GM23338 (cell line): ENCODE results near the gene CSRNP3. TPM values are rescaled to one million over a fixed set of nuclear protein-coding genes. Genes with fewer than 3 reads are reported as not detected.

Source experiments
- ATAC-seq: fragments of 200-7000 bp; cut with Tn5 transposase; 3 replicates; pipeline ENCODE4 v1.9.1; 2020
- DNase-seq: peaks from one replicate; pipeline ENCODE4 v3.0.0-alpha.2; 2015; ENCODE audit warnings: low spot score
- H2AFZ ChIP-seq: fragments of 200-600 bp; sonication (generic); 2 replicates; pipeline ENCODE4 v1.8.0; 2016; ENCODE audit warnings: antibody characterized with exemption, mild to moderate bottlenecking, moderate library complexity
- H3F3A ChIP-seq: fragments of 200-600 bp; sonication (generic); replicated peaks from 2 replicates; pipeline ENCODE4 v1.8.0; 2017; ENCODE audit warnings: antibody characterized with exemption, mixed run types, low read depth
- H3K27ac ChIP-seq: fragments of 200-600 bp; sonication (generic); 2 replicates; pipeline ENCODE4 v1.6.1; 2016; ENCODE audit warnings: low read depth
- H3K27me3 ChIP-seq: fragments of 200-600 bp; sonication (generic); 2 replicates; pipeline ENCODE4 v1.8.0; 2016; ENCODE audit warnings: mild to moderate bottlenecking, mixed run types, moderate library complexity; ENCODE audit not compliant: insufficient read depth
- H3K36me3 ChIP-seq: fragments of 200-600 bp; sonication (generic); 2 replicates; pipeline ENCODE4 v1.8.0; 2016; ENCODE audit warnings: mild to moderate bottlenecking; ENCODE audit not compliant: insufficient read depth
- H3K4me1 ChIP-seq: fragments of 200-600 bp; sonication (generic); 2 replicates; pipeline ENCODE4 v1.8.0; 2016; ENCODE audit warnings: mild to moderate bottlenecking, moderate library complexity; ENCODE audit not compliant: insufficient read depth
- H3K4me2 ChIP-seq: fragments of 200-600 bp; sonication (generic); 2 replicates; pipeline ENCODE4 v1.7.1; 2017; ENCODE audit warnings: mixed run types
- H3K4me3 ChIP-seq: fragments of 200-600 bp; sonication (generic); 2 replicates; pipeline ENCODE4 v1.6.1; 2016; ENCODE audit warnings: mixed run types
- H3K79me2 ChIP-seq: fragments of 200-600 bp; sonication (generic); replicated peaks from 2 replicates; pipeline ENCODE4 v1.8.0; 2017; ENCODE audit warnings: mild to moderate bottlenecking; ENCODE audit not compliant: insufficient read depth
- H3K9me2 ChIP-seq: fragments of 200-600 bp; sonication (generic); 2 replicates; pipeline ENCODE4 v1.8.0; 2017; ENCODE audit not compliant: insufficient read depth
- H4K20me1 ChIP-seq: fragments of 200-600 bp; sonication (generic); replicated peaks from 2 replicates; pipeline ENCODE4 v1.8.0; 2017; ENCODE audit warnings: mild to moderate bottlenecking; ENCODE audit not compliant: insufficient read depth
- H3K27ac Mint-ChIP-seq: 2 replicates; pipeline ENCODE4 v1.8.0; 2020; ENCODE audit warnings: inconsistent platforms, mild to moderate bottlenecking, moderate library complexity, mixed read lengths
- H3K27me3 Mint-ChIP-seq: 3 replicates; pipeline ENCODE4 v1.8.0; 2022; ENCODE audit warnings: low read depth, mild to moderate bottlenecking, moderate library complexity, mixed read lengths, inconsistent platforms; ENCODE audit not compliant: insufficient read depth, poor library complexity
- H3K36me3 Mint-ChIP-seq: 3 replicates; pipeline ENCODE4 v1.8.0; 2021; ENCODE audit warnings: low read depth, mild to moderate bottlenecking, inconsistent platforms, moderate library complexity, mixed read lengths
- H3K4me1 Mint-ChIP-seq: 3 replicates; pipeline ENCODE4 v1.8.0; 2020; ENCODE audit warnings: mild to moderate bottlenecking, inconsistent platforms, mixed read lengths
- H3K4me3 Mint-ChIP-seq: 3 replicates; pipeline ENCODE4 v1.8.0; 2021; ENCODE audit warnings: moderate library complexity, mild to moderate bottlenecking, inconsistent platforms, mixed read lengths
- H3K9me3 Mint-ChIP-seq: 3 replicates; pipeline ENCODE4 v1.8.0; 2020; ENCODE audit warnings: moderate library complexity, mild to moderate bottlenecking, inconsistent platforms, mixed read lengths
- CREB1 ChIP-seq: fragments of 250-450 bp; sonication (Bioruptor Pico); IDR thresholded peaks from 2 replicates; pipeline ENCODE4 v1.5.0; 2020; ENCODE audit warnings: low read depth, mild to moderate bottlenecking, moderate library complexity
- CTCF ChIP-seq, 2 experiments: fragments of 200-600 bp in 1 of 2; sonication (generic) in 1 of 2; conservative IDR thresholded peaks; 2 replicates each; pipeline versions ENCODE4 v1.5.1 to v1.6.1; 2016 to 2017; ENCODE audit warnings: antibody characterized with exemption in 2 of 2, low read depth in 2 of 2, mild to moderate bottlenecking in 2 of 2, moderate library complexity in 1 of 2
- EZH2 ChIP-seq: fragments of 200-600 bp; sonication (generic); IDR thresholded peaks from one replicate; pipeline ENCODE4 v1.8.0; 2017; ENCODE audit warnings: antibody characterized with exemption, mild to moderate bottlenecking, low read depth; ENCODE audit not compliant: unreplicated experiment
- EZH2phosphoT487 ChIP-seq: fragments of 200-600 bp; sonication (generic); IDR thresholded peaks from one replicate; pipeline ENCODE4 v1.8.1; 2018; ENCODE audit warnings: antibody characterized with exemption; ENCODE audit not compliant: unreplicated experiment
- JUNB ChIP-seq: IDR thresholded peaks from one replicate; pipeline ENCODE4 v1.6.1; 2016; ENCODE audit warnings: antibody characterized with exemption; ENCODE audit not compliant: unreplicated experiment
- NANOG ChIP-seq: IDR thresholded peaks from 2 replicates; pipeline ENCODE4 v1.6.1; 2016; ENCODE audit warnings: antibody characterized with exemption, borderline replicate concordance
- POLR2AphosphoS5 ChIP-seq: IDR thresholded peaks from 2 replicates; pipeline ENCODE4 v1.6.1; 2016; ENCODE audit warnings: antibody characterized with exemption, low read depth
- STAT1 ChIP-seq: IDR thresholded peaks from one replicate; pipeline ENCODE4 v1.6.1; 2016; ENCODE audit warnings: antibody characterized with exemption; ENCODE audit not compliant: unreplicated experiment
- ZNF114 ChIP-seq: fragments of 250-450 bp; sonication (Bioruptor Pico); IDR thresholded peaks from 2 replicates; pipeline ENCODE4 v1.5.0; 2020; ENCODE audit warnings: mild to moderate bottlenecking, moderate library complexity
- ZNF331 ChIP-seq: fragments of 250-450 bp; sonication (Bioruptor Pico); IDR thresholded peaks from 2 replicates; pipeline ENCODE4 v1.5.0; 2020; ENCODE audit warnings: low read depth, mild to moderate bottlenecking, moderate library complexity
- polyA plus RNA-seq: library from polyadenylated mRNA; unstranded; fragments of >200 nt; fragmentation: Nextera tagmentation; extraction: Ambion mirVana; gene quantifications from 2 replicates; pipeline ENCODE4 v1.2.1, GENCODE V29; 2016
- total RNA-seq: library from RNA; depleted of rRNA; stranded (reverse); fragments of >200 nt; shearing (Covaris generic); gene quantifications from 2 replicates; pipeline ENCODE4 v1.2.3, GENCODE V29; 2014
- TF ChIP-seq, protein P1 (sequence below): fragments of 250-450 bp; sonication (Bioruptor Pico); IDR thresholded peaks from 2 replicates; pipeline ENCODE4 v1.5.0; 2020; ENCODE audit warnings: mild to moderate bottlenecking, moderate library complexity
- TF ChIP-seq, protein P2 (sequence below): IDR thresholded peaks from 2 replicates; pipeline ENCODE4 v1.6.1; 2016; ENCODE audit warnings: antibody characterized with exemption
- TF ChIP-seq, protein P3 (sequence below): IDR thresholded peaks from one replicate; pipeline ENCODE4 v1.6.1; 2018; ENCODE audit warnings: antibody characterized with exemption; ENCODE audit not compliant: unreplicated experiment

Gene CSRNP3
- total and polyA plus RNA-seq, 2 experiments from 2014 or later: 3.8 to 6.8 TPM

DNA sequence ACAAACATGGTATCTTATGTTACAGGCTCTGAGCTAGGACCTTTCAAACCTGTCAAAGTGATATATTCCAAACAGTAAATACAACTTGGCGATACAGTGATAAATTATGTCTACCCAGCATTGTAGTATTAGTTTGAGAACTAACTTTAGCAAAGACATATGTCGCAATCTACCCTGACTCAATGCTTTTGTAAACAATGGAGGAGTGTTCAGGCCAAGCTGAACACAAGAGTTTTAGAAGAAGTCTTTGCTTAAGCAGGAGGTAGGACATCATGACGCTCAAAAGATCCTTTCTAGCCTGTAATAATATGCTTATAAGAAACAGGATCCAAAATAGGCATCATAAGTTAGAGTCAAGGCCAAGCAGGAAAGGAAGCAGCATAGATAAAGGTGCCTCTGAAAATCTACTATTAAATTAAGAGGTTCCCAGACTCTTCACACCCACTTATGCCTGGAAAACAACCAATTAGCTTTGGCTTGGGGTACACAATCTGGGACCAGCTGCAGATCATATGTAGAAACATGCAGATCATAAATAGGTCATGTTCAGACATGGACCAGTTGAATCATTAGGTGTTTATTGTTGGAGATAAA is 132.5 kb downstream of the CSRNP3 start:
- Histone ChIP-seq H4K20me1 (no peaks in the 10 kb centered on the region), H2AFZ (no peak overlapping the region), H3F3A (no peaks in the 10 kb centered on the region), H3K27me3 (no peaks in the 10 kb centered on the region), H3K36me3 (no peaks in the 10 kb centered on the region), H3K4me2 (no peak overlapping the region), H3K4me1 (no peaks in the 10 kb centered on the region), H3K79me2 (no peaks in the 10 kb centered on the region), H3K4me3 (no peak overlapping the region), H3K9me2 (no peaks in the 10 kb centered on the region), H3K27ac (no peak overlapping the region)
- no peak overlapping the region for H3K27ac Mint-ChIP-seq
- H3K27me3 Mint-ChIP-seq: peaks cover 1% of the 10 kb centered on the region
- no peaks in the 10 kb centered on the region for H3K4me1 Mint-ChIP-seq
- no peak overlapping the region for H3K4me3 Mint-ChIP-seq
- no peaks in the 10 kb centered on the region for H3K9me3 Mint-ChIP-seq
- ATAC-seq: no peak
- H3K36me3 Mint-ChIP-seq: no peaks in the 10 kb centered on the region
- TF ChIP-seq CTCF (conservative IDR thresholded peaks at IDR 0.05; ENCODE audit: low read depth in 2 of 2): no peak
- TF ChIP-seq EZH2phosphoT487: no peak
- TF ChIP-seq ZNF114 (CRISPR knock-in tag): no peak
- TF ChIP-seq CREB1 (CRISPR knock-in tag): no peak
- TF ChIP-seq, protein P1, sequence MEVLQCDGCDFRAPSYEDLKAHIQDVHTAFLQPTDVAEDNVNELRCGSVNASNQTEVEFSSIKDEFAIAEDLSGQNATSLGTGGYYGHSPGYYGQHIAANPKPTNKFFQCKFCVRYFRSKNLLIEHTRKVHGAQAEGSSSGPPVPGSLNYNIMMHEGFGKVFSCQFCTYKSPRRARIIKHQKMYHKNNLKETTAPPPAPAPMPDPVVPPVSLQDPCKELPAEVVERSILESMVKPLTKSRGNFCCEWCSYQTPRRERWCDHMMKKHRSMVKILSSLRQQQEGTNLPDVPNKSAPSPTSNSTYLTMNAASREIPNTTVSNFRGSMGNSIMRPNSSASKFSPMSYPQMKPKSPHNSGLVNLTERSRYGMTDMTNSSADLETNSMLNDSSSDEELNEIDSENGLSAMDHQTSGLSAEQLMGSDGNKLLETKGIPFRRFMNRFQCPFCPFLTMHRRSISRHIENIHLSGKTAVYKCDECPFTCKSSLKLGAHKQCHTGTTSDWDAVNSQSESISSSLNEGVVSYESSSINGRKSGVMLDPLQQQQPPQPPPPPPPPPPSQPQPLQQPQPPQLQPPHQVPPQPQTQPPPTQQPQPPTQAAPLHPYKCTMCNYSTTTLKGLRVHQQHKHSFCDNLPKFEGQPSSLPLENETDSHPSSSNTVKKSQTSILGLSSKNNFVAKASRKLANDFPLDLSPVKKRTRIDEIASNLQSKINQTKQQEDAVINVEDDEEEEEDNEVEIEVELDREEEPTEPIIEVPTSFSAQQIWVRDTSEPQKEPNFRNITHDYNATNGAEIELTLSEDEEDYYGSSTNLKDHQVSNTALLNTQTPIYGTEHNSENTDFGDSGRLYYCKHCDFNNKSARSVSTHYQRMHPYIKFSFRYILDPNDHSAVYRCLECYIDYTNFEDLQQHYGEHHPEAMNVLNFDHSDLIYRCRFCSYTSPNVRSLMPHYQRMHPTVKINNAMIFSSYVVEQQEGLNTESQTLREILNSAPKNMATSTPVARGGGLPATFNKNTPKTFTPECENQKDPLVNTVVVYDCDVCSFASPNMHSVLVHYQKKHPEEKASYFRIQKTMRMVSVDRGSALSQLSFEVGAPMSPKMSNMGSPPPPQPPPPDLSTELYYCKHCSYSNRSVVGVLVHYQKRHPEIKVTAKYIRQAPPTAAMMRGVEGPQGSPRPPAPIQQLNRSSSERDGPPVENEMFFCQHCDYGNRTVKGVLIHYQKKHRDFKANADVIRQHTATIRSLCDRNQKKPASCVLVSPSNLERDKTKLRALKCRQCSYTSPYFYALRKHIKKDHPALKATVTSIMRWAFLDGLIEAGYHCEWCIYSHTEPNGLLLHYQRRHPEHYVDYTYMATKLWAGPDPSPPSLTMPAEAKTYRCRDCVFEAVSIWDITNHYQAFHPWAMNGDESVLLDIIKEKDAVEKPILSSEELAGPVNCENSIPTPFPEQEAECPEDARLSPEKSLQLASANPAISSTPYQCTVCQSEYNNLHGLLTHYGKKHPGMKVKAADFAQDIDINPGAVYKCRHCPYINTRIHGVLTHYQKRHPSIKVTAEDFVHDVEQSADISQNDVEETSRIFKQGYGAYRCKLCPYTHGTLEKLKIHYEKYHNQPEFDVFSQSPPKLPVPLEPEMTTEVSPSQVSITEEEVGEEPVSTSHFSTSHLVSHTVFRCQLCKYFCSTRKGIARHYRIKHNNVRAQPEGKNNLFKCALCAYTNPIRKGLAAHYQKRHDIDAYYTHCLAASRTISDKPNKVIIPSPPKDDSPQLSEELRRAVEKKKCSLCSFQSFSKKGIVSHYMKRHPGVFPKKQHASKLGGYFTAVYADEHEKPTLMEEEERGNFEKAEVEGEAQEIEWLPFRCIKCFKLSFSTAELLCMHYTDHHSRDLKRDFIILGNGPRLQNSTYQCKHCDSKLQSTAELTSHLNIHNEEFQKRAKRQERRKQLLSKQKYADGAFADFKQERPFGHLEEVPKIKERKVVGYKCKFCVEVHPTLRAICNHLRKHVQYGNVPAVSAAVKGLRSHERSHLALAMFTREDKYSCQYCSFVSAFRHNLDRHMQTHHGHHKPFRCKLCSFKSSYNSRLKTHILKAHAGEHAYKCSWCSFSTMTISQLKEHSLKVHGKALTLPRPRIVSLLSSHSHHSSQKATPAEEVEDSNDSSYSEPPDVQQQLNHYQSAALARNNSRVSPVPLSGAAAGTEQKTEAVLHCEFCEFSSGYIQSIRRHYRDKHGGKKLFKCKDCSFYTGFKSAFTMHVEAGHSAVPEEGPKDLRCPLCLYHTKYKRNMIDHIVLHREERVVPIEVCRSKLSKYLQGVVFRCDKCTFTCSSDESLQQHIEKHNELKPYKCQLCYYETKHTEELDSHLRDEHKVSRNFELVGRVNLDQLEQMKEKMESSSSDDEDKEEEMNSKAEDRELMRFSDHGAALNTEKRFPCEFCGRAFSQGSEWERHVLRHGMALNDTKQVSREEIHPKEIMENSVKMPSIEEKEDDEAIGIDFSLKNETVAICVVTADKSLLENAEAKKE (CRISPR knock-in tag): no peak
- TF ChIP-seq, protein P2, sequence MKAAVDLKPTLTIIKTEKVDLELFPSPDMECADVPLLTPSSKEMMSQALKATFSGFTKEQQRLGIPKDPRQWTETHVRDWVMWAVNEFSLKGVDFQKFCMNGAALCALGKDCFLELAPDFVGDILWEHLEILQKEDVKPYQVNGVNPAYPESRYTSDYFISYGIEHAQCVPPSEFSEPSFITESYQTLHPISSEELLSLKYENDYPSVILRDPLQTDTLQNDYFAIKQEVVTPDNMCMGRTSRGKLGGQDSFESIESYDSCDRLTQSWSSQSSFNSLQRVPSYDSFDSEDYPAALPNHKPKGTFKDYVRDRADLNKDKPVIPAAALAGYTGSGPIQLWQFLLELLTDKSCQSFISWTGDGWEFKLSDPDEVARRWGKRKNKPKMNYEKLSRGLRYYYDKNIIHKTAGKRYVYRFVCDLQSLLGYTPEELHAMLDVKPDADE: no peak
- no peak for TF ChIP-seq STAT1
- TF ChIP-seq POLR2AphosphoS5: no peak
- no peak for TF ChIP-seq ZNF331 (CRISPR knock-in tag)
- TF ChIP-seq JUNB: no peak
- TF ChIP-seq EZH2: no peak
- TF ChIP-seq, protein P3, sequence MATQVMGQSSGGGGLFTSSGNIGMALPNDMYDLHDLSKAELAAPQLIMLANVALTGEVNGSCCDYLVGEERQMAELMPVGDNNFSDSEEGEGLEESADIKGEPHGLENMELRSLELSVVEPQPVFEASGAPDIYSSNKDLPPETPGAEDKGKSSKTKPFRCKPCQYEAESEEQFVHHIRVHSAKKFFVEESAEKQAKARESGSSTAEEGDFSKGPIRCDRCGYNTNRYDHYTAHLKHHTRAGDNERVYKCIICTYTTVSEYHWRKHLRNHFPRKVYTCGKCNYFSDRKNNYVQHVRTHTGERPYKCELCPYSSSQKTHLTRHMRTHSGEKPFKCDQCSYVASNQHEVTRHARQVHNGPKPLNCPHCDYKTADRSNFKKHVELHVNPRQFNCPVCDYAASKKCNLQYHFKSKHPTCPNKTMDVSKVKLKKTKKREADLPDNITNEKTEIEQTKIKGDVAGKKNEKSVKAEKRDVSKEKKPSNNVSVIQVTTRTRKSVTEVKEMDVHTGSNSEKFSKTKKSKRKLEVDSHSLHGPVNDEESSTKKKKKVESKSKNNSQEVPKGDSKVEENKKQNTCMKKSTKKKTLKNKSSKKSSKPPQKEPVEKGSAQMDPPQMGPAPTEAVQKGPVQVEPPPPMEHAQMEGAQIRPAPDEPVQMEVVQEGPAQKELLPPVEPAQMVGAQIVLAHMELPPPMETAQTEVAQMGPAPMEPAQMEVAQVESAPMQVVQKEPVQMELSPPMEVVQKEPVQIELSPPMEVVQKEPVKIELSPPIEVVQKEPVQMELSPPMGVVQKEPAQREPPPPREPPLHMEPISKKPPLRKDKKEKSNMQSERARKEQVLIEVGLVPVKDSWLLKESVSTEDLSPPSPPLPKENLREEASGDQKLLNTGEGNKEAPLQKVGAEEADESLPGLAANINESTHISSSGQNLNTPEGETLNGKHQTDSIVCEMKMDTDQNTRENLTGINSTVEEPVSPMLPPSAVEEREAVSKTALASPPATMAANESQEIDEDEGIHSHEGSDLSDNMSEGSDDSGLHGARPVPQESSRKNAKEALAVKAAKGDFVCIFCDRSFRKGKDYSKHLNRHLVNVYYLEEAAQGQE: no peak
- no peak for TF ChIP-seq NANOG
- no peak for DNase-seq
